HG02885 (cell line): ENCODE data around the gene ACSF3.

ENCODE experiments used
- ATAC-seq: cut with Tn5 transposase; IDR thresholded peaks from one replicate; pipeline ENCODE4 v1.9.1; 2021; ENCODE audit warnings: mild to moderate bottlenecking; ENCODE audit not compliant: unreplicated experiment, poor library complexity

ACSF3 gene

GRCh38 chr16:89138843-89139520 lies 45.3 kb downstream of the ACSF3 start:
- ATAC-seq = no peak

GRCh38 chr16:89139907-89140361 lies 46.3 kb downstream of the ACSF3 start:
- ATAC-seq = no peak

- no peak for ATAC-seq
Observed at GRCh38 chr16:89140401-89140800, 46.7 kb downstream of the ACSF3 start.

GRCh38 chr16:89140981-89141883 lies 47.6 kb downstream of the ACSF3 start:
- no peak for ATAC-seq

GRCh38 chr16:89141884-89142267 lies 48.2 kb downstream of the ACSF3 start:
- ATAC-seq = no peak

GRCh38 chr16:89142474-89143195 lies 49.0 kb downstream of the ACSF3 start:
- no peak for ATAC-seq

- no peak for ATAC-seq
Observed at GRCh38 chr16:89143201-89143741, 49.6 kb downstream of the ACSF3 start.

GRCh38 chr16:89143911-89144675 lies 50.4 kb downstream of the ACSF3 start:
- no peak for ATAC-seq

GRCh38 chr16:89144681-89145080 lies 51.0 kb downstream of the ACSF3 start:
- ATAC-seq = no peak

GRCh38 chr16:89145406-89146161 lies 51.9 kb downstream of the ACSF3 start:
- ATAC-seq = no peak

GRCh38 chr16:89146211-89147005 lies 52.8 kb downstream of the ACSF3 start:
- no peak for ATAC-seq

GRCh38 chr16:89147085-89147817 lies 53.6 kb downstream of the ACSF3 start:
- no peak for ATAC-seq

- no peak for ATAC-seq
Observed at GRCh38 chr16:89149386-89149785, 55.7 kb downstream of the ACSF3 start.

- ATAC-seq = no peak
Observed at GRCh38 chr16:89150090-89150835, 56.6 kb downstream of the ACSF3 start.

GRCh38 chr16:89150981-89151380 lies 57.3 kb downstream of the ACSF3 start:
- ATAC-seq = no peak

GRCh38 chr16:89152831-89153700 lies 59.4 kb downstream of the ACSF3 start:
- no peak for ATAC-seq
